Parathyroid adenoma (tissue), 2 donors: ENCODE data around the gene CYB561A3.

ENCODE experiments used
- H2AFZ ChIP-seq: fragments of 300-600 bp; sonication (generic); one replicate; pipeline ENCODE4 v1.7.0; 2017; ENCODE audit warnings: antibody characterized with exemption, mild to moderate bottlenecking
- H3K27ac ChIP-seq: fragments of 300-600 bp; sonication (generic); one replicate; pipeline ENCODE4 v1.7.0; 2017
- H3K27me3 ChIP-seq: fragments of 300-600 bp; sonication (generic); one replicate; pipeline ENCODE4 v1.7.0; 2017; ENCODE audit warnings: low read length; ENCODE audit not compliant: control insufficient read depth, insufficient read depth
- H3K36me3 ChIP-seq: fragments of 300-600 bp; sonication (generic); one replicate; pipeline ENCODE4 v1.7.0; 2017; ENCODE audit warnings: low read length; ENCODE audit not compliant: control insufficient read depth, insufficient read depth
- H3K4me1 ChIP-seq: fragments of 300-600 bp; sonication (generic); one replicate; pipeline ENCODE4 v1.7.0; 2017; ENCODE audit warnings: control low read depth
- H3K4me2 ChIP-seq: fragments of 300-600 bp; sonication (generic); one replicate; pipeline ENCODE4 v1.7.0; 2017; ENCODE audit warnings: low read length
- H3K4me3 ChIP-seq: fragments of 300-600 bp; sonication (generic); one replicate; pipeline ENCODE4 v1.7.0; 2017; ENCODE audit warnings: low read depth, low read length
- H3K79me2 ChIP-seq: fragments of 300-600 bp; sonication (generic); one replicate; pipeline ENCODE4 v1.7.0; 2017; ENCODE audit warnings: control low read depth
- H3K9ac ChIP-seq: fragments of 300-600 bp; sonication (generic); one replicate; pipeline ENCODE4 v1.7.0; 2017; ENCODE audit warnings: mild to moderate bottlenecking
- H3K9me3 ChIP-seq: fragments of 300-600 bp; sonication (generic); one replicate; pipeline ENCODE4 v1.7.0; 2017; ENCODE audit warnings: low read length; ENCODE audit not compliant: control insufficient read depth
- TF ChIP-seq, protein P1 (sequence below): fragments of 300-600 bp; sonication (generic); IDR thresholded peaks from one replicate; pipeline ENCODE4 v1.7.0; 2017; ENCODE audit warnings: antibody characterized with exemption, mild to moderate bottlenecking
- donor health status: primary hyperparathyroidism.

Gene CYB561A3

GRCh38 chr11:61337706-61338470 lies 23.8 kb downstream of the CYB561A3 start:
- no peak overlapping the region for H3K4me2 ChIP-seq
- no peak overlapping the region for H3K27ac ChIP-seq
- H3K4me3 ChIP-seq: no peak overlapping the region
- no peaks in the 10 kb centered on the region for H3K36me3 ChIP-seq
- H2AFZ ChIP-seq: no peak overlapping the region
- TF ChIP-seq, protein P1, sequence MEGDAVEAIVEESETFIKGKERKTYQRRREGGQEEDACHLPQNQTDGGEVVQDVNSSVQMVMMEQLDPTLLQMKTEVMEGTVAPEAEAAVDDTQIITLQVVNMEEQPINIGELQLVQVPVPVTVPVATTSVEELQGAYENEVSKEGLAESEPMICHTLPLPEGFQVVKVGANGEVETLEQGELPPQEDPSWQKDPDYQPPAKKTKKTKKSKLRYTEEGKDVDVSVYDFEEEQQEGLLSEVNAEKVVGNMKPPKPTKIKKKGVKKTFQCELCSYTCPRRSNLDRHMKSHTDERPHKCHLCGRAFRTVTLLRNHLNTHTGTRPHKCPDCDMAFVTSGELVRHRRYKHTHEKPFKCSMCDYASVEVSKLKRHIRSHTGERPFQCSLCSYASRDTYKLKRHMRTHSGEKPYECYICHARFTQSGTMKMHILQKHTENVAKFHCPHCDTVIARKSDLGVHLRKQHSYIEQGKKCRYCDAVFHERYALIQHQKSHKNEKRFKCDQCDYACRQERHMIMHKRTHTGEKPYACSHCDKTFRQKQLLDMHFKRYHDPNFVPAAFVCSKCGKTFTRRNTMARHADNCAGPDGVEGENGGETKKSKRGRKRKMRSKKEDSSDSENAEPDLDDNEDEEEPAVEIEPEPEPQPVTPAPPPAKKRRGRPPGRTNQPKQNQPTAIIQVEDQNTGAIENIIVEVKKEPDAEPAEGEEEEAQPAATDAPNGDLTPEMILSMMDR: no peak
- no peaks in the 10 kb centered on the region for H3K27me3 ChIP-seq
- peaks cover 4% of the 10 kb centered on the region for H3K4me1 ChIP-seq
- H3K9ac ChIP-seq: no peak overlapping the region
- H3K79me2 ChIP-seq: no peaks in the 10 kb centered on the region
- H3K9me3 ChIP-seq: no peaks in the 10 kb centered on the region

DNA sequence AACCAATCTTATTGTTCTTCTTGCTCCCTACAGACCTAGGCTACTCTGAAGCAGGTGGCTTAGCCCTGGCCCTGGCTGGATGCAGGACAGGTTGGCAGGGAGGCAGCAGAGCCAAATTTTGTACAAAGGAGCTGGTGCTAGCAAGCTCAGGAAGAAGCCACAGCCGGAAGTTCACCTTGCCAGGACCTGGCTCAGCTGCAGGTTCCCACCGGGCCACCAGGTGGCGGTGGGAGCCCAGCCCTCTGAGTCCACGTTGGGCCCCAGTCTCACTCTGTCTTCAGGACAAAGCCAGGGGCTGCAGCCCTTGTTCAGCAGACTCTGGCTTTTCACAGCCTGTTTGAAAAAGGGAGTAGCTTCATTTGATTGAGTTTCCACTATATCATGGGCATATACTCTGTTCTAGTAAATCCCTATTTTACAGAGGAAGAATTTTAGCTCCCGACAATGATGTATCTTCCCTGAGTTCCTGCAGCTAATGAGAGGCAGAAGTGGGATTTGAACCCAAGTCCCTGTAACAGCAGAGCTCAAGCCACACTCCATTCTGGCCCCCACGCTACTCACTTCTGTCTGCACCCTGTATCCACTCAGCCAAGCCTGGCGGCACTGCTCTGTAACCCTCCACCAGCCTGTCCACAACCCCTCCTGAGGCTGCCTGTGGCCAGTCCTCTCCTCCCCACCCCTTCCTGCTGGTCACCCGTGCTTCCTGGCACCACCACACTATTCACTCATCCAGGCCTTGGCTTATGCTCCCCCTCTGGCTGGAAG lies 25.3 kb downstream of the CYB561A3 start:
- TF ChIP-seq, protein P1: peak; percentile 89
- no peaks in the 10 kb centered on the region for H3K27me3 ChIP-seq
- no peaks in the 10 kb centered on the region for H3K36me3 ChIP-seq
- H3K9me3 ChIP-seq: no peaks in the 10 kb centered on the region
- H3K9ac ChIP-seq: no peak overlapping the region
- H3K79me2 ChIP-seq: peaks cover 1% of the 10 kb centered on the region
- no peak overlapping the region for H3K4me2 ChIP-seq
- peak overlapping the region; percentile 66 for H3K27ac ChIP-seq
- H2AFZ ChIP-seq: peak overlapping the region; percentile 63
- H3K4me3 ChIP-seq: no peak overlapping the region
- peaks cover 4% of the 10 kb centered on the region for H3K4me1 ChIP-seq

GRCh38 chr11:61335355-61335710 lies 26.3 kb downstream of the CYB561A3 start:
- H3K4me2 ChIP-seq: no peak overlapping the region
- peak overlapping the region; percentile 66 for H3K27ac ChIP-seq
- H3K9ac ChIP-seq: no peak overlapping the region
- H2AFZ ChIP-seq: no peak overlapping the region
- H3K9me3 ChIP-seq: no peaks in the 10 kb centered on the region
- TF ChIP-seq, protein P1: no peak
- H3K27me3 ChIP-seq: no peaks in the 10 kb centered on the region
- no peaks in the 10 kb centered on the region for H3K36me3 ChIP-seq
- no peak overlapping the region for H3K4me3 ChIP-seq
- H3K4me1 ChIP-seq: peaks cover 4% of the 10 kb centered on the region
- peaks cover 5% of the 10 kb centered on the region for H3K79me2 ChIP-seq

GRCh38 chr11:61334434-61335354 lies 27.0 kb downstream of the CYB561A3 start:
- Histone ChIP-seq H3K4me2 (no peak overlapping the region), H3K36me3 (no peaks in the 10 kb centered on the region), H3K27me3 (no peaks in the 10 kb centered on the region), H3K27ac (peak overlapping the region; percentile 66), H3K9ac (no peak overlapping the region), H3K4me3 (no peak overlapping the region), H3K4me1 (peaks cover 6% of the 10 kb centered on the region), H3K79me2 (peaks cover 6% of the 10 kb centered on the region), H3K9me3 (no peaks in the 10 kb centered on the region), H2AFZ (no peak overlapping the region)
- TF ChIP-seq, protein P1: no peak
